ENCODE results near the gene LPCAT2. TPM values are rescaled to one million over a fixed set of nuclear protein-coding genes. Genes with fewer than 3 reads are reported as not detected.

LPCAT2 gene
- total RNA-seq, 2 experiments from 2014 or later: not detected

DNA sequence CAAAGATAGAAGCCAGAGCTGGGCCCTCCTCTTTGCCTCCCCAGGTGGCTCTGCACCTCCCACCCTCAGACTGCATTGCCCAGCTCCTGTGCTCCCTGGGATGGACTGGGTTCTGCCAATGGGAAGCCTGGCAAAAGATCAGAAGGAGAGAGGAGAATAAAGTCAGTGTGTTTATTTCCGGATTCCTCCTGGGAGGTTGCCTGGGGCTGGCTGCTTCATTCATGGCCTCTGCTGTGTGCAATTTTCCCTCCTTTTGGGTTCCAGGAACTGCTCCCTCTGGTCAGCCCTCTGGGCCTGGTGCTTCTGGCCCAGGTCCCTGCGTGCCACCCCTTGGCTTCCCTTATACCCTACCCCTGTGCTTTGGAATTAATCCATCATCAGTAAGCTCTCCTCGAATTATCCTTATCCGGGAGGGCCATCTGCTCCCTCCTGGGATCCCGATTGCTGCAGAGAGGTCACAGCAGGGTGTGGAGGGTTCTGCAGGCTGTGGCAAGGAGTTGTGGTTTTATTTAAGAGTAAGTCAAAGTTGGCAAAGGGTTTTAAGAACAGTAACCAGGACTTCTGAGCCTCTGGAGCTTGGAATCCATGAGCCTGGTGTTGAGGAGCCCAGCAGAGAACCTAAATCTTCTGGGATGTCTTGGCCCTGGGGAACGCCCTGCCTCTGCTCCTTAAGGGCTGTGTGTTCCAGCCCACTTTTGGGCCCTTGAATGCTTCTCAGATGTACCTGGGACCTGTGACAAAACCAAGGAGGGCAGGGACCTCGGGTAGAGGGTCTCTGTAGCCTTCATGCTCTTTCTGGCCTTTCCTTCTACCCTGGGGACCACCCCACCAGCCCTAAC lies 38.1 kb upstream of the LPCAT2 start:
- Histone ChIP-seq H3K9me2 (ENCODE audit: insufficient read depth, low read length) (no peaks in the 10 kb centered on the region), H2AFZ (ENCODE audit: low read length) (no peak overlapping the region), H3K36me3 (ENCODE audit: insufficient read depth, low read length) (no peaks in the 10 kb centered on the region), H3K4me2 (ENCODE audit: low read length) (no peak overlapping the region), H3K79me2 (ENCODE audit: insufficient read depth, low read depth, low read length) (no peaks in the 10 kb centered on the region), H3K4me3 (ENCODE audit: low read depth, low read length, poor library complexity, severe bottlenecking) (no peak overlapping the region), H4K20me1 (ENCODE audit: insufficient read depth, low read length) (no peaks in the 10 kb centered on the region), H3K4me1 (ENCODE audit: insufficient read depth, low read length, poor library complexity, severe bottlenecking) (no peaks in the 10 kb centered on the region), H3K9me3 (ENCODE audit: low read length) (no peaks in the 10 kb centered on the region), H3K27ac (ENCODE audit: low read depth, low read length, poor library complexity, severe bottlenecking) (no peak overlapping the region)
- intact Hi-C loops (cut with micrococcal nuclease; ENCODE audit: unreplicated experiment): no loop called here
- CTCF ChIA-PET (ENCODE audit: unreplicated experiment): no interaction called here
- no peak for DNase-seq (ENCODE audit: low spot score)
- POLR2A ChIA-PET: no interaction called here
- TF ChIP-seq, protein P1, sequence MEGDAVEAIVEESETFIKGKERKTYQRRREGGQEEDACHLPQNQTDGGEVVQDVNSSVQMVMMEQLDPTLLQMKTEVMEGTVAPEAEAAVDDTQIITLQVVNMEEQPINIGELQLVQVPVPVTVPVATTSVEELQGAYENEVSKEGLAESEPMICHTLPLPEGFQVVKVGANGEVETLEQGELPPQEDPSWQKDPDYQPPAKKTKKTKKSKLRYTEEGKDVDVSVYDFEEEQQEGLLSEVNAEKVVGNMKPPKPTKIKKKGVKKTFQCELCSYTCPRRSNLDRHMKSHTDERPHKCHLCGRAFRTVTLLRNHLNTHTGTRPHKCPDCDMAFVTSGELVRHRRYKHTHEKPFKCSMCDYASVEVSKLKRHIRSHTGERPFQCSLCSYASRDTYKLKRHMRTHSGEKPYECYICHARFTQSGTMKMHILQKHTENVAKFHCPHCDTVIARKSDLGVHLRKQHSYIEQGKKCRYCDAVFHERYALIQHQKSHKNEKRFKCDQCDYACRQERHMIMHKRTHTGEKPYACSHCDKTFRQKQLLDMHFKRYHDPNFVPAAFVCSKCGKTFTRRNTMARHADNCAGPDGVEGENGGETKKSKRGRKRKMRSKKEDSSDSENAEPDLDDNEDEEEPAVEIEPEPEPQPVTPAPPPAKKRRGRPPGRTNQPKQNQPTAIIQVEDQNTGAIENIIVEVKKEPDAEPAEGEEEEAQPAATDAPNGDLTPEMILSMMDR (conservative IDR thresholded peaks at IDR 0.05; ENCODE audit: low read length): no peak
- TF ChIP-seq EZH2phosphoT487 (IDR thresholded peaks at IDR 0.05; ENCODE audit: borderline replicate concordance, low read depth, low read length): no peak
- no TSS peak for BruUV-seq (replicated peaks)

DNA sequence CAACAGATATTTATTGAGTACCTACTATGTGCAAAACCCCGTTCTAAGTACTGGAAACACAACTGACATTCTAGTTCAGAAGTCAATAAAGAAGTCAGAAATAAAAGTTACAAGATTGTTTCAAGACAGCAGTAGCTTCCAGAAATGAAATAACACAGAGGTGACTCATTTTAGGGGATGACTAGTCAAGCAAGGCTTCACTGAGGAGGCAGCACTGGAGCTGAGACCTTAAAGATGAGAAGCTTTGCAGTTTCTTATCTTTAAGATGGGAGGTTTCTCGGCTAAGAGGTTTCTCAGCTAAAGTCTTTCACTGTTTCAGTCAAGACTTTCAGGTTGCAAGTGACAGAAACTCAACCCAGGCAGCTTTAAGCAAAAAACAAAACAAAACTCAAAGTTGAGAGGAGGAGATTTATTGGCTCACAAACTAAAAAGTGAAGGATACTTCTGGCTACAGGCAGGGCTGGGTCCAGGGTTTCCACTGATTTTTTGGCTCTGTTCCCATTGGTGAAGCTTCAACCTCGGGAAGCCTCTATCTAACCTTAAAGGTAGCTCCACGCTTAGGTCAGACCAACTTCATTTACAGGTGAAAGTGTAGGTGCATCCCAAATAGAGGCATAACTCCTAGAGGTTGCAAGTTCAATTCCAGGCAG lies 37.3 kb upstream of the LPCAT2 start:
- no peaks in the 10 kb centered on the region for H3K79me2 ChIP-seq (ENCODE audit: insufficient read depth, low read depth, low read length)
- no peaks in the 10 kb centered on the region for H4K20me1 ChIP-seq (ENCODE audit: insufficient read depth, low read length)
- no peak overlapping the region for H3K27ac ChIP-seq (ENCODE audit: low read depth, low read length, poor library complexity, severe bottlenecking)
- CTCF ChIA-PET (ENCODE audit: unreplicated experiment): no interaction called here
- H3K4me3 ChIP-seq (ENCODE audit: low read depth, low read length, poor library complexity, severe bottlenecking): no peak overlapping the region
- no peak overlapping the region for H3K4me2 ChIP-seq (ENCODE audit: low read length)
- no peak for DNase-seq (ENCODE audit: low spot score)
- POLR2A ChIA-PET: no interaction called here
- BruUV-seq (replicated peaks): no TSS peak
- no peak overlapping the region for H2AFZ ChIP-seq (ENCODE audit: low read length)
- no peaks in the 10 kb centered on the region for H3K9me3 ChIP-seq (ENCODE audit: low read length)
- H3K9me2 ChIP-seq (ENCODE audit: insufficient read depth, low read length): no peaks in the 10 kb centered on the region
- H3K36me3 ChIP-seq (ENCODE audit: insufficient read depth, low read length): no peaks in the 10 kb centered on the region
- intact Hi-C loops (cut with micrococcal nuclease; ENCODE audit: unreplicated experiment): no loop called here
- no peak for TF ChIP-seq EZH2phosphoT487 (IDR thresholded peaks at IDR 0.05; ENCODE audit: borderline replicate concordance, low read depth, low read length)
- TF ChIP-seq, protein P1 (conservative IDR thresholded peaks at IDR 0.05; ENCODE audit: low read length): no peak
- no peaks in the 10 kb centered on the region for H3K4me1 ChIP-seq (ENCODE audit: insufficient read depth, low read length, poor library complexity, severe bottlenecking)

DNA sequence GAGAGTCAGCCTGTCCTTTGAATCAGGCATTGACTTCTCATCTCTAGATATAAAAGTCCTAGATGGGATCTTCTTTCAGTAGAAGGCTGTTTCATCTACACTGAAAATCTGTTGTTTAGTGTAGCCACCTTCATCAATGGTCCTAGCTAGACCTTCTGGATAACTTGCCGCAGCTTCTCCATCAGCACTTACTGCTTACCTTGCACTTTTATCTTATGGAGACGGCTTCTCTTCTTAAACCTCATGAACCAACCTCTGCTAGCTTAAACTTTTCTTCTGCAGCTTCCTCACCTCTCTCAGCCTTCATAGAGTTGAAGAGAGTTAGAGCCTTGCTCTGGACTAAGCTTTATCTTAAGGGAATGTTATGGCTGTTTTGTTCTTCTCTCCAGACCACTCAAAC lies 35.3 kb upstream of the LPCAT2 start:
- TF ChIP-seq, protein P1 (conservative IDR thresholded peaks at IDR 0.05; ENCODE audit: low read length): no peak
- TF ChIP-seq EZH2phosphoT487 (IDR thresholded peaks at IDR 0.05; ENCODE audit: borderline replicate concordance, low read depth, low read length): no peak
- no TSS peak for BruUV-seq (replicated peaks)

More for the DNA sequence above, 35.3 kb upstream of the LPCAT2 start:
- Histone ChIP-seq H3K4me2 (ENCODE audit: low read length) (no peak overlapping the region), H3K4me3 (ENCODE audit: low read depth, low read length, poor library complexity, severe bottlenecking) (no peak overlapping the region), H3K79me2 (ENCODE audit: insufficient read depth, low read depth, low read length) (no peaks in the 10 kb centered on the region), H3K9me3 (ENCODE audit: low read length) (no peaks in the 10 kb centered on the region), H3K9me2 (ENCODE audit: insufficient read depth, low read length) (no peaks in the 10 kb centered on the region), H3K36me3 (ENCODE audit: insufficient read depth, low read length) (no peaks in the 10 kb centered on the region), H3K4me1 (ENCODE audit: insufficient read depth, low read length, poor library complexity, severe bottlenecking) (no peaks in the 10 kb centered on the region), H2AFZ (ENCODE audit: low read length) (no peak overlapping the region), H4K20me1 (ENCODE audit: insufficient read depth, low read length) (no peaks in the 10 kb centered on the region), H3K27ac (ENCODE audit: low read depth, low read length, poor library complexity, severe bottlenecking) (no peak overlapping the region)
- intact Hi-C loops (cut with micrococcal nuclease; ENCODE audit: unreplicated experiment): no loop called here
- ChIA-PET CTCF (ENCODE audit: unreplicated experiment) (interaction anchor here (1.6 kb wide), 1 partner anchor 9 kb away, joined by 7 read pairs; no protein-coding TSS in a partner anchor), POLR2A (interaction anchor here (0.6 kb wide), 1 partner anchor 1185 kb away, joined by 4 read pairs; no protein-coding TSS in a partner anchor)
- DNase-seq (ENCODE audit: low spot score): no peak

Data from OCI-LY7 (cell line).